ENCODE measurements around the gene IFI44. TPM values are rescaled to one million over a fixed set of nuclear protein-coding genes. Genes with fewer than 3 reads are reported as not detected.
A peak's percentile ranks its signal among the peaks of the same experiment; 100 is the strongest.

Gene IFI44, protein sequence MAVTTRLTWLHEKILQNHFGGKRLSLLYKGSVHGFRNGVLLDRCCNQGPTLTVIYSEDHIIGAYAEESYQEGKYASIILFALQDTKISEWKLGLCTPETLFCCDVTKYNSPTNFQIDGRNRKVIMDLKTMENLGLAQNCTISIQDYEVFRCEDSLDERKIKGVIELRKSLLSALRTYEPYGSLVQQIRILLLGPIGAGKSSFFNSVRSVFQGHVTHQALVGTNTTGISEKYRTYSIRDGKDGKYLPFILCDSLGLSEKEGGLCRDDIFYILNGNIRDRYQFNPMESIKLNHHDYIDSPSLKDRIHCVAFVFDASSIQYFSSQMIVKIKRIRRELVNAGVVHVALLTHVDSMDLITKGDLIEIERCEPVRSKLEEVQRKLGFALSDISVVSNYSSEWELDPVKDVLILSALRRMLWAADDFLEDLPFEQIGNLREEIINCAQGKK
- total RNA-seq = 6.6 to 35.4 TPM (median 7.4 TPM) in 3 replicates
- long read RNA-seq, partial matches to known transcripts = 0 of 3 reads
- long read RNA-seq, other reads (novel, unspliced or antisense) = 2 of 3 reads

DNA sequence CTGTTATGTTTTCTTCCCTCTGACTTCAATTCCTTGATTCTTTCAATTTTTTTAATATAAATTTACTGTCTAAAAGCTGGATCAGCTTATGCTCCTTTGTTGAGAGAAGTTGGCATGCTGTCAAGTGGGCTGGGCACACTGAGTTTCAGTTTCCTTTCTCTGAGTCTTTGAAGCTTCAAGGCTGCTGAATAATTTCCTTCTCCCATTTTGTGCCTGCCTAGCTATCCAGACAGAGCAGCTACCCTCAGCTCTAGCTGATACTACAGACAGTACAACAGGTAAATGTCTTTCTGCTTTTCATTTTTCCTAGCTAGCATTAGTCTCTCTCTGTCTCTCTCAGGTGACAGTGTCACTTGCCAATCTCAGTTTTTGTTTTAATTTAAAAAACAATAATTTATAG is at the start of gene IFI44:
Gene IFI44 (plus strand): TSS at position 204 of the 400 bp plus-strand sequence. CDS start 365 bp downstream, outside the sequence.
- DNase-seq (ENCODE audit: low spot score) = no peak
- Mint-ChIP-seq H3K4me1 (ENCODE audit: low read depth) (peaks cover 23% of the 10 kb centered on the region), H3K27ac (ENCODE audit: unreplicated experiment) (peak within 1 kb of the TSS; percentile 84), H3K36me3 (ENCODE audit: low read depth) (no peaks in the 10 kb centered on the region), H3K27me3 (ENCODE audit: low read depth) (no peaks in the 10 kb centered on the region), H3K9me3 (ENCODE audit: low read depth) (no peaks in the 10 kb centered on the region), H3K4me3 (ENCODE audit: unreplicated experiment) (peak within 1 kb of the TSS; percentile 43)
- TF ChIP-seq, protein P1, sequence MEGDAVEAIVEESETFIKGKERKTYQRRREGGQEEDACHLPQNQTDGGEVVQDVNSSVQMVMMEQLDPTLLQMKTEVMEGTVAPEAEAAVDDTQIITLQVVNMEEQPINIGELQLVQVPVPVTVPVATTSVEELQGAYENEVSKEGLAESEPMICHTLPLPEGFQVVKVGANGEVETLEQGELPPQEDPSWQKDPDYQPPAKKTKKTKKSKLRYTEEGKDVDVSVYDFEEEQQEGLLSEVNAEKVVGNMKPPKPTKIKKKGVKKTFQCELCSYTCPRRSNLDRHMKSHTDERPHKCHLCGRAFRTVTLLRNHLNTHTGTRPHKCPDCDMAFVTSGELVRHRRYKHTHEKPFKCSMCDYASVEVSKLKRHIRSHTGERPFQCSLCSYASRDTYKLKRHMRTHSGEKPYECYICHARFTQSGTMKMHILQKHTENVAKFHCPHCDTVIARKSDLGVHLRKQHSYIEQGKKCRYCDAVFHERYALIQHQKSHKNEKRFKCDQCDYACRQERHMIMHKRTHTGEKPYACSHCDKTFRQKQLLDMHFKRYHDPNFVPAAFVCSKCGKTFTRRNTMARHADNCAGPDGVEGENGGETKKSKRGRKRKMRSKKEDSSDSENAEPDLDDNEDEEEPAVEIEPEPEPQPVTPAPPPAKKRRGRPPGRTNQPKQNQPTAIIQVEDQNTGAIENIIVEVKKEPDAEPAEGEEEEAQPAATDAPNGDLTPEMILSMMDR (IDR thresholded peaks at IDR 0.05) = no peak

DNA sequence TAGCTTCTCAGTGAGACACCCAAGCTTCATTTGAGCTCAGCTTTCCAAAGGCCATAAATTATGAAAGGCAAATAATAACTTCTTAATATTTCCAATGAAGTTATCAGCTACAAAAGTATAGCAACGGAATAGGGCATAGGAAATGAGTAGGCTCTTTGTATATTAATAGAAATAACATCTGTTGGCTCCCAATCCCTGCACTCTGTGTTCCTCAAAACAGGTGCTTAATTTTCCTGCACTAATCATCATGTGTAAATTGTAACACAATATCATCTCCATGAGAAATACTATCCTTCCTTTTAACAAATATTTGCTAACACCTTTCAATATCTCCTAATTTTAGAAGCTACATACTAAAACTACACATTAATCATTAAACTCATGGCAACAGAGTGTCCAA is 48.6 kb upstream of the IFI44 start:
- TF ChIP-seq, protein P1 (IDR thresholded peaks at IDR 0.05) = no peak
- DNase-seq (ENCODE audit: low spot score) = no peak
- H3K4me1 Mint-ChIP-seq (ENCODE audit: low read depth) = no peaks in the 10 kb centered on the region
- no peaks in the 10 kb centered on the region for H3K36me3 Mint-ChIP-seq (ENCODE audit: low read depth)
- no peaks in the 10 kb centered on the region for H3K27me3 Mint-ChIP-seq (ENCODE audit: low read depth)
- H3K9me3 Mint-ChIP-seq (ENCODE audit: low read depth) = no peaks in the 10 kb centered on the region
- H3K27ac Mint-ChIP-seq (ENCODE audit: unreplicated experiment) = no peak overlapping the region
- H3K4me3 Mint-ChIP-seq (ENCODE audit: unreplicated experiment) = no peak overlapping the region

DNA sequence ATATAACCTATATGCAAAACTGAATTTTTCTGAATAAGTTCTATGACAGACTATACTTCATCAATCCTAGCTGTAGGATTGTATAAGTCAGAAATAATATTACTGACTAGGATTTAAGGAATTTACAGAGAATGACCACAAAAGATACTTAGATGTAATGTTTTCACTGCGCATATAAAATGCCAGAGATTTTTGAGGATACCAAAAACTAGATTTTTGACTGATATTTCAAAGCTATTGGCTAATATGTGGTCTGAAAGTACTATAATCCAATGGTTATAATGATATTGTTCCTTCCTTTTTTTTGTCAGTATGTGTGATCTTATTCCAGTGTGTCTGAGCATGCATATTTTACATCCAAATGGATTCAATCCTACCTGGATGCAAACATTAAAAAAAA is 46.4 kb upstream of the IFI44 start:
- H3K4me3 Mint-ChIP-seq (ENCODE audit: unreplicated experiment) = no peak overlapping the region
- no peak for DNase-seq (ENCODE audit: low spot score)
- peaks cover 2% of the 10 kb centered on the region for H3K27me3 Mint-ChIP-seq (ENCODE audit: low read depth)
- H3K27ac Mint-ChIP-seq (ENCODE audit: unreplicated experiment) = no peak overlapping the region
- H3K4me1 Mint-ChIP-seq (ENCODE audit: low read depth) = no peaks in the 10 kb centered on the region
- TF ChIP-seq, protein P1 (IDR thresholded peaks at IDR 0.05) = no peak
- H3K36me3 Mint-ChIP-seq (ENCODE audit: low read depth) = no peaks in the 10 kb centered on the region
- no peaks in the 10 kb centered on the region for H3K9me3 Mint-ChIP-seq (ENCODE audit: low read depth)

DNA sequence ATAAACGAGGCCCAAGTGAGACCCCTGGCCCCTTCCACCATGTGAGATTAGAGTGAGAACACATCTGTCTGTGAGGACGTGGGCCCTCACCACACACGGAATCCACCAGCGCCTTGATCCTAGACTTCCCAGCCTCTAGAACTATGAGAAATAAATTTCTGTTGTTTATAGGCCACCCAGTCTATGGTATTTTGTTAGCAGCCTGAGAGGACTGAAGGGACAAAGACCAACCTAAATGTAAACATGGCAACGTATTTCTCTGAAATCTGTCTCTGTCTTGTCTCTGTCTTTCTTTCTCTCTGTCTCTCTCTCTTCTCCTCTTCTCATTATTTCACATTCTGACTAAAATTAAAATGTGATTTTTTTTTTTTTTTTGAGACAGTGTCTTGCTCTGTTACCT is 45.0 kb upstream of the IFI44 start:
- no peaks in the 10 kb centered on the region for H3K36me3 Mint-ChIP-seq (ENCODE audit: low read depth)
- TF ChIP-seq, protein P1 (IDR thresholded peaks at IDR 0.05) = no peak
- peaks cover 6% of the 10 kb centered on the region for H3K27me3 Mint-ChIP-seq (ENCODE audit: low read depth)
- no peak for DNase-seq (ENCODE audit: low spot score)
- H3K27ac Mint-ChIP-seq (ENCODE audit: unreplicated experiment) = no peak overlapping the region
- no peaks in the 10 kb centered on the region for H3K9me3 Mint-ChIP-seq (ENCODE audit: low read depth)
- no peaks in the 10 kb centered on the region for H3K4me1 Mint-ChIP-seq (ENCODE audit: low read depth)
- no peak overlapping the region for H3K4me3 Mint-ChIP-seq (ENCODE audit: unreplicated experiment)

DNA sequence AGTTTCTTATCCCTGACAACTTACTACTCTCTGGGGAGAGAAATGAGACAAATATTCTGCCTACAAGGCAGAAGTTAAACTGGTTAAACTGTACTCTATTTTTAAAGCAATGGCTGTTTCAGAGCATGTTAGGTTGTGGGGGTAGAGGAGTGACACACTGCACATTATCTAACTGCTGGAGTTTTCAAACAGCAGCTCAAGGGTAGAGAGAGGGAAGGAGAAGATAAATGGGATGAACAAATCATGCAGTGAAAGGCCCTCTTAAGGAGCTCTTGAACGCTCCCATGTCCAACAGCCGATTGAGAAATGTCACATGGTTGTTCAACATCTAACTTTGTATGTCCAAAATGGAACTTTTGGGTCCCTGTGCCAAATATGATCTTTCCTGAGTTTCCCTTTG is 43.4 kb upstream of the IFI44 start:
- no peak for DNase-seq (ENCODE audit: low spot score)
- Mint-ChIP-seq H3K9me3 (ENCODE audit: low read depth) (no peaks in the 10 kb centered on the region), H3K27me3 (ENCODE audit: low read depth) (peaks cover 17% of the 10 kb centered on the region), H3K4me1 (ENCODE audit: low read depth) (no peaks in the 10 kb centered on the region), H3K27ac (ENCODE audit: unreplicated experiment) (no peak overlapping the region), H3K4me3 (ENCODE audit: unreplicated experiment) (no peak overlapping the region), H3K36me3 (ENCODE audit: low read depth) (no peaks in the 10 kb centered on the region)
- TF ChIP-seq, protein P1 (IDR thresholded peaks at IDR 0.05) = no peak
